ENCODE data around the gene SOCS6.

DNA sequence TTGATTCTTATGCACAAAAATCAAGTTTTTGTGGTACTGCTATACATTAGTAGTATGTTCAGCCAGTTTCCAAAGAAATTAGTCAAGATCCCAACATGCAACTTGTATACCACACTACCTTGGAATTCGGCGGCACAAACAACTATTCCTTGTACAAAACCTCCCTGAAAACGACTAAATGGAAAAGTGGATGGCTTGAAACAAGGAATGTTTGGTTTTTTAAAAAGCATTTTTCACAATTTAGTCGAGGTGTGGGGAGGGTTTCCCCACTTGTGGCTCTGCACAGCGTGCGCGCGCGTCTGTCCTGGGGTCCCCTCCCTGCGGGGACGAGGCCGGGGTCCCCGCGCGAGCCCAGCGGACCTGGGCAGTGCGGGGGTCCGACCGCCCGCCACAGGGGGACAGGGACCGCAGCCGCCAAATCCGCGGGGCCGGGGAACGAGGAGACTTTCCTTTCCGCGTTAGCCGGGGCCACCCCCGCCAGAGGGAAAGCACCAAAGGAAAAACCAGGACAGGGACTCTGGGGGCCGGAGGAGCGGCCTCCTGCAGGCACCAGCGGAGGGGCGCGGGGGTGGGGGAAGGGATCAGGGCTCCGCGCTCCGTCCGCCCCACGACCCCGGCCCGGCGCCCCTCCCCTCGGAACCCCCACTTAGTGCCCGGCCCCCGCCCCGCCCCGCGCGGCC lies 534 bp upstream of the SOCS6 start:
- no peak for TF ChIP-seq EZH2 (IDR thresholded peaks at IDR 0.05; ENCODE audit: insufficient read depth, poor library complexity, severe bottlenecking)
- TF ChIP-seq EZH2phosphoT487 (IDR thresholded peaks at IDR 0.05; ENCODE audit: insufficient read depth, low read depth), result no peak
